Heart right ventricle (tissue), 16 donors: Measurements from ENCODE around the gene MSMB. TPM values are rescaled to one million over a fixed set of nuclear protein-coding genes. Genes with fewer than 3 reads are reported as not detected.

Source experiments
- ATAC-seq, 8 donors: fragments of 200-7000 bp; cut with Tn5 transposase; one replicate each; pipeline ENCODE4 v1.9.1; 2020; ENCODE audit warnings: mild to moderate bottlenecking in 8 of 8, moderate library complexity in 8 of 8, moderate number of reproducible peaks in 1 of 8
- DNase-seq, 2 donors: peaks; one replicate each; pipeline ENCODE4 v3.0.0-alpha.2; 2020
- H3K27ac ChIP-seq, 10 donors: fragments of 200-600 bp; sonication (generic) in 2 of 10; one replicate each; pipeline versions ENCODE4 v1.5.0 to v1.8.0; 2020 to 2022; ENCODE audit warnings: mild to moderate bottlenecking in 3 of 10
- H3K27me3 ChIP-seq, 7 donors: fragments of 200-600 bp; one replicate each; pipeline ENCODE4 v1.8.0; 2021 to 2022; ENCODE audit warnings: mild to moderate bottlenecking in 2 of 7
- H3K36me3 ChIP-seq, 9 donors: fragments of 200-600 bp; sonication (generic) in 1 of 9; one replicate each; pipeline versions ENCODE4 v1.5.0 to v1.8.0; 2020 to 2022; ENCODE audit warnings: mild to moderate bottlenecking in 2 of 9
- H3K4me1 ChIP-seq, 9 donors: fragments of 200-600 bp; sonication (generic) in 1 of 9; one replicate each; pipeline versions ENCODE4 v1.5.0 to v1.8.0; 2020 to 2022; ENCODE audit warnings: mild to moderate bottlenecking in 4 of 9
- H3K4me3 ChIP-seq, 10 donors: fragments of 200-600 bp; sonication (generic) in 2 of 10; one replicate each; pipeline versions ENCODE4 v1.5.0 to v1.8.0; 2020 to 2022; ENCODE audit warnings: mild to moderate bottlenecking in 7 of 10, moderate library complexity in 2 of 10
- H3K9me3 ChIP-seq, 11 donors: fragments of 200-600 bp in 10 of 11; sonication (generic) in 2 of 11; one replicate each; pipeline versions ENCODE4 v1.5.0 to v1.8.0; 2013 to 2022; ENCODE audit warnings: mild to moderate bottlenecking in 2 of 11, control low read depth in 1 of 11, moderate library complexity in 1 of 11
- CTCF ChIP-seq, 9 donors: fragments of 200-600 bp; sonication (generic) in 2 of 9; IDR thresholded peaks; one replicate each; pipeline versions ENCODE4 v1.5.0 to v1.8.0; 2021 to 2022; ENCODE audit warnings: antibody characterized with exemption in 9 of 9, mild to moderate bottlenecking in 5 of 9, moderate library complexity in 1 of 9
- WGBS, 2 donors: extraction: QIAGEN DNeasy Blood & Tissue Kit; methylation state at CpG; one replicate each; pipeline ENCODE4 v1.1.7; 2013; ENCODE audit warnings: inconsistent platforms in 1 of 2; 5-methylcytosine and 5-hydroxymethylcytosine counted together
- intact Hi-C, 10 donors: fragments of 100-400 bp; cut with DNase I; formaldehyde crosslinking; loops; one replicate each; pipeline versions ENCODE4 v1.11.1 to v1.14.2; 2022
- polyA plus RNA-seq, 2 donors: library from polyadenylated mRNA; stranded (reverse); fragments of 200-250 nt; gene quantifications; one replicate each; pipeline ENCODE4 v1.2.3, GENCODE V29; 2013
- total RNA-seq, 10 donors: library from RNA; stranded (reverse); fragmentation: NEBNext Ultra II Directional in 3 of 10; extraction: Animal tissue kit (Norgen Biotek cat#: 25700) in 3 of 10; gene quantifications; one replicate each; pipeline versions ENCODE4 v1.2.1 to v1.2.4, GENCODE V29; 2021 to 2023
- donor health status: Arrhythmogenic right ventricular cardiomyopathy.
- donor health status: ischemic (EF 13 %, LVEDD 7.1; RV severe dilation, severe dysfunction).
- donor health status: healthy with polysubstance abuse.
- donor health status: DM: no; HTN: yes; CAD: no.
- donor health status: DM: no; HTN: no; CAD: no.
- donor health status: ischemic (EF 25% LVEDD 6.9; RV normal size, moderate dysfunction).
- donor health status: ischemic (EF 25% LVEDD 5.7; RV mildly dilated, moderate dysfunction).
- donor health status: healthy.
- donor health status: DM: yes; HTN: yes; CAD: no.
- donor health status: Ischemic cardiomyopathy.
- donor health status: ischemic (EF 35%, LVEDD 5.7; RV mildly dilated, moderate dysfunction).
- donor health status: nonischemic (EF 11% LVEDD 7.7; RV severe dilation, severe dysfunction).
- donor health status: DM: yes; HTN: yes; CAD: no.
- donor health status: PGD.
- donor health status: ischemic (EF 29% LVEDD 5.4; RV normal size, mild dysfunction).
- donor health status: nonischemic (EF 23%, LVEDD 6.1; RV moderate dilation, normal function).

Gene MSMB
- total and polyA plus RNA-seq, 12 donors: not detected

GRCh38 chr10:46070749-46071148 lies 24.7 kb upstream of the MSMB start:
- WGBS, 2 donors: 53 to 58% methylated on average over 6 of the region's 6 CpGs
- Histone ChIP-seq H3K4me1 (no peaks in the 10 kb centered on the region), H3K36me3 (no peaks in the 10 kb centered on the region), H3K9me3 (peaks cover 0 to 5% (median 0%) of the 10 kb centered on the region in 11 donors), H3K27ac (no peak overlapping the region), H3K27me3 (no peaks in the 10 kb centered on the region), H3K4me3 (no peak overlapping the region)
- TF ChIP-seq CTCF (IDR thresholded peaks at IDR 0.05): no peak
- ATAC-seq (no peak), DNase-seq (no peak)
- intact Hi-C loops: no loop called here

GRCh38 chr10:46069771-46070463 lies 23.8 kb upstream of the MSMB start:
- Histone ChIP-seq H3K9me3 (peaks cover 0 to 5% (median 0%) of the 10 kb centered on the region in 11 donors), H3K27ac (no peak overlapping the region), H3K27me3 (no peaks in the 10 kb centered on the region), H3K36me3 (no peaks in the 10 kb centered on the region), H3K4me1 (no peaks in the 10 kb centered on the region), H3K4me3 (no peak overlapping the region)
- ATAC-seq: no peak
- WGBS, 2 donors: 65 to 69% methylated on average over 6 of the region's 6 CpGs
- TF ChIP-seq CTCF (IDR thresholded peaks at IDR 0.05): no peak
- intact Hi-C loops: no loop called here
- no peak for DNase-seq

GRCh38 chr10:46068905-46069304 lies 22.8 kb upstream of the MSMB start:
- no peak for ATAC-seq
- H3K27ac ChIP-seq: no peak overlapping the region
- 77 to 91% methylated on average over 2 of the region's 2 CpGs for WGBS, 2 donors

GRCh38 chr10:46068117-46068516 lies 22.0 kb upstream of the MSMB start:
- H3K36me3 ChIP-seq: no peaks in the 10 kb centered on the region
- no peak for TF ChIP-seq CTCF (IDR thresholded peaks at IDR 0.05)
- H3K9me3 ChIP-seq: no peaks in the 10 kb centered on the region
- H3K4me1 ChIP-seq: no peaks in the 10 kb centered on the region
- ATAC-seq (no peak), DNase-seq (no peak)
- 56 to 58% methylated on average over 1 of the region's 1 CpG for WGBS, 2 donors
- H3K27ac ChIP-seq: no peak overlapping the region
- no peaks in the 10 kb centered on the region for H3K27me3 ChIP-seq
- intact Hi-C loops: no loop called here
- no peak overlapping the region for H3K4me3 ChIP-seq

More at GRCh38 chr10:46068905-46069304, 22.8 kb upstream of the MSMB start:
- intact Hi-C loops: no loop called here
- H3K9me3 ChIP-seq: peaks cover 0 to 5% (median 0%) of the 10 kb centered on the region in 11 donors
- no peak for TF ChIP-seq CTCF (IDR thresholded peaks at IDR 0.05)
- no peaks in the 10 kb centered on the region for H3K27me3 ChIP-seq
- no peak for DNase-seq
- no peaks in the 10 kb centered on the region for H3K36me3 ChIP-seq
- H3K4me3 ChIP-seq: no peak overlapping the region
- no peaks in the 10 kb centered on the region for H3K4me1 ChIP-seq
